ENCODE data around the gene EIF2B5.

Gene EIF2B5

DNA sequence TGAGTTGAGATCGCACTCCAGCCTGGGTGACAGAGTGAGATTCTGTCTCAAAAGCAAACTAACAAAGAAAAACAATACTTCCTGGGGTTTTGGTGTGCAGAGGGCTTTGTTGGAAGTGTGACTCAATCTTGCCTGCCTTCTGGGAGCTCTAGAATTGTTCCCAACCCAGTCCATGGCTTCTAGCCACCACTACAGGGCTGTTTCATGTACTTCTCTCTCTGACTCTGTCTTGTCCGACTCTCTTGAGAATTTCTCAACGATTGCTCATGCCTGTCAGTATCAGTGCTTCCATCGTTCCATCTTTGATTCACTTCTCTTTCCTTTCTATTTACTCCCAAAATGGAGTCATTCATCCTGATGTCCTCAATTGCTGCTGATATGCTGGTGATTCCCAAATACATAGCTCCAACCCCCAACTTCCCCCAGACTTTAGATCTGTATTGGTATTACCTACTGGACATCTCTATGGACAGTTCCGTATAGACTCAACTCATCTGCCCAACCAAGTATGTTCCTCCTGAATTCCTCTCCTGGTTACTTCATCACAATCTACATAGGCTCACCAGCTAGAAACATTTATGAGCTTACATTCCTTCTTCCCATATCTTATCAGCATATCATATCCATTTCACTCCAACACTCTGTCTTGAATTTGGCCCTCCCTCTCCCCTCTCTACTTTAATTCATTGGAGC is 37.7 kb downstream of the EIF2B5 start:
- H3K4me1 ChIP-seq = peaks cover 12% of the 10 kb centered on the region

DNA sequence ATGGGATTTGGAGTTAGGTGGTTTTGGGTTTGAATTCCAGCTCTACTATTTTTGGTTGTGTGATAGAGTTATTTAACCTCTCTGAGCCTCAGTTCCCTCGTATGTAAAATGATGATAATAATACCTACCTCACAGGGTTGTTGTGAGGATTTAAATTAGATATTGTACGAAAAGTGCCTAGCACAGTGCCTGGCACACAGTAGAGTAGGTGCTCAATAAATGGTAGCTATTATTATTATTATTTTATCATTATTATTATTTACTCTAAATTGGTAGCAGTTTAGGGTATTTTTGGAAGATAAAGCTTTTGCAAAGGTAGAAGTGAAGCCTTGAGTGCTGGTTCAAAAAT is 38.2 kb downstream of the EIF2B5 start:
- DNase-seq (ENCODE audit: low spot score in 2 of 2) = no peak
- in situ Hi-C loops (cut with MboI; ENCODE audit: low sequenced_read_pairs) = no loop called here
- H3K4me3 ChIP-seq = no peak overlapping the region
- H3K4me1 ChIP-seq = peaks cover 12% of the 10 kb centered on the region
- H3K9me3 ChIP-seq = no peaks in the 10 kb centered on the region
- no peaks in the 10 kb centered on the region for H3K27me3 ChIP-seq (ENCODE audit: low read depth)
- peaks cover 43% of the 10 kb centered on the region for H3K36me3 ChIP-seq (replicated peaks)

More for the DNA sequence above, 37.7 kb downstream of the EIF2B5 start:
- peaks cover 42% of the 10 kb centered on the region for H3K36me3 ChIP-seq (replicated peaks)
- in situ Hi-C loops (cut with MboI; ENCODE audit: low sequenced_read_pairs) = no loop called here
- H3K4me3 ChIP-seq = no peak overlapping the region
- H3K9me3 ChIP-seq = no peaks in the 10 kb centered on the region
- DNase-seq (ENCODE audit: low spot score in 2 of 2) = no peak
- H3K27me3 ChIP-seq (ENCODE audit: low read depth) = no peaks in the 10 kb centered on the region

DNA sequence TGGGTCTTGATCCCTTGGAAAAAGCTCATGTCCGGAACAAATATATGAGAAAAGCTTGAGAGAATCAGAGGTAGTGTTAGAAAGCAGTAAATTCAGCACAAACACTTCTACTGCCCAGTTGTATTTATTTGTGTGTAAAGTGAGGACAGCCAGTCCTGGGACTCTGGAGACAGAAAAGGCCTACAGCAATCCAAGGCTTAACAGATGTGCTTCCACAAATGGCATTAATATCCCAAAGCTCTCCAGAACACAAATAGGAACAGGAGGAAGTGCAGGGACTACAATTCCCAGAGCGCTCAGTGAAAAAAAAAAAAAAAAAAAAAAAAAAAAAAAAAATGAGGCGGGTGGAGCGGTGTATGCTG is 39.1 kb downstream of the EIF2B5 start:
- Histone ChIP-seq H3K9me3 (no peaks in the 10 kb centered on the region), H3K36me3 (replicated peaks) (peaks cover 45% of the 10 kb centered on the region), H3K4me1 (peaks cover 12% of the 10 kb centered on the region), H3K27me3 (ENCODE audit: low read depth) (no peaks in the 10 kb centered on the region), H3K4me3 (peak overlapping the region; percentile 12)
- no peak for DNase-seq (ENCODE audit: low spot score in 2 of 2)
- in situ Hi-C loops (cut with MboI; ENCODE audit: low sequenced_read_pairs) = no loop called here

DNA sequence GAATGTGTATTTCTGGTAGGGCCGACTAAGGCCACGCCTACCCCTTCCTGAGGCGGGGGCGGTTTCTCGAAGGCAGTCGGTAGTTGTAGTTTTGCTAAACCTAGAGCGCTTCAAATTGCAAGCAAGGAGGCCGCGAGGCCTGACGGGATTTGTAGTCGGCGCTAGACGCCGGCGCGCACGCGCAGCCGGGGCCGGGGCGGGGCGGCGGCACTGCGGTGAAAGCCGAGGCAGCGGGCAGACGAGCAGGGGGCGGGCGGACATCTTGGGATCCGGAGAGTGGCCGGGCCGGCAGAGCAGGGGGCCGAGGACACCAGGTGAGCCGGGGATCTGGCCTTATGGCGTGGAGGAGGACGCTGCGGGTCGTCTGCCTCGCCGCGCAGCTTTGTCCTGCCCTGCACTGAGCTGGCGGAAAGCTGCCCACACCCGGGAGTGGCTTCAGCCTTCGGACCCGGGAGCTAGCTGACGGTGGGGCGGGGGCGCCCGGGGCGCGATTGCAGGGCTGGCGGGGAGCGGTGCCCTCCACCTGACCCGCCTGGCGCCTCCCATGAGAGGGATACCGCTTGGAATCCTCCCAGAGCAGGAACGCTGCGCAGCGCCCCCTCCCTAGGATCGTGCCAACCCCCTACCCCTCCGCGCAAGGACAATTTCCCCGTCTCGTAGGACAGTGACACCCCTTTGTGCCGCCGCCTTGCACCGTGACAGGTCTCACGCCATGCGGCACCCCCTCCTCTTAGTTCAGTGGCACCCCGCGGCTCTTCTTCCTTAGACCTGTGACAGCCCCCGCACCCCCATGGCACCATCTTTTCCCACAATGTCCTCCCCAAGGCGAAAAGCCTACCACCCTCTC is 39.7 kb downstream of the EIF2B5 start, which contains the start of gene AP2M1:
Gene AP2M1 (plus strand): TSS at position 210 of the 847 bp plus-strand sequence. CDS start 2,139 bp downstream, outside the sequence.
- peak; percentile 97 to 99 for DNase-seq (ENCODE audit: low spot score in 2 of 2)
- in situ Hi-C loops (cut with MboI; ENCODE audit: low sequenced_read_pairs) = no loop called here
- H3K36me3 ChIP-seq (replicated peaks) = peaks cover 48% of the 10 kb centered on the region
- no peaks in the 10 kb centered on the region for H3K9me3 ChIP-seq
- peak within 1 kb of the TSS; percentile 93 for H3K4me3 ChIP-seq
- H3K27me3 ChIP-seq (ENCODE audit: low read depth) = no peaks in the 10 kb centered on the region
- peaks cover 12% of the 10 kb centered on the region for H3K4me1 ChIP-seq

DNA sequence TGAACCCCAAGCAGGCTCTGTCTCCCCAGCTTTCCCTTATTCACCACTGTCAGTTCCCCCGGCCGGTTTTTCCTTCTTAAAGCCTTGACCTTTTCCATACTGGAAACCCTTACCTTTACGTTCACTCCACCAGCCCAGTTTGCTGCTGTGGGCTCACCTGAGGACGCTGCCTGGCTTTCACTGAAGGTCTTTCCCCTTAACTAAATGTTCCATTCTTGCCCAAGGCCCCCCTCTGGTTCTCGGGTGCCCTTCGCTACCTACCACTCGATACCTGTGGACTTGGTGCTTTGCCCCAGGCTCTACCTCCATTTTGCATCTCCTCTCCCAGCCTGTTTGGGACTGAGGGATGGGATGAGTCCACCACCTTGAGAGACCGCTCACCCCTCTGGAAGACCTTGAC is 40.3 kb downstream of the EIF2B5 start:
- Histone ChIP-seq H3K4me3 (peak overlapping the region; percentile 93), H3K27me3 (ENCODE audit: low read depth) (no peaks in the 10 kb centered on the region), H3K36me3 (replicated peaks) (peaks cover 49% of the 10 kb centered on the region), H3K4me1 (peaks cover 12% of the 10 kb centered on the region), H3K9me3 (no peaks in the 10 kb centered on the region)
- in situ Hi-C loops (cut with MboI; ENCODE audit: low sequenced_read_pairs) = no loop called here
- no peak for DNase-seq (ENCODE audit: low spot score in 2 of 2)

DNA sequence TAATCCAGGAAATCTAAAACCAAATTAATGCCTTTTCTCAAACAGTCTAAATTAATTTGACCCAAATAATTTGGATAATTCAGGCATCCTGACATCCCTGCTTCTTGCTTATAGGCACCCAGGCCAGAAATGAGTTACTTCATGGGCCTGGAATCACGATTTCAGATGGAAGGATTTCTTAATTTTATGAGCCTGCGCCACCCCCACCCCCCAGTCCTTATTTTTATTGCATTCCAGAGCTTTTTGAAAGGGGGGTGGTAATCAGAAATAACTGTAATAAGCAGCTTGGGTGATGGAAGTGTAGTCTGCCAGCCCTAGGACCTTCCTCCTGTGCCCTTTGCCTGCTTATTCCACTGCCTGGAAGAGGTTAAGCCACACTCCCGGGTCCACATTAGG is 40.8 kb downstream of the EIF2B5 start:
- Histone ChIP-seq H3K4me1 (peaks cover 12% of the 10 kb centered on the region), H3K4me3 (peak overlapping the region; percentile 93), H3K9me3 (no peaks in the 10 kb centered on the region), H3K27me3 (ENCODE audit: low read depth) (no peaks in the 10 kb centered on the region), H3K36me3 (replicated peaks) (peaks cover 49% of the 10 kb centered on the region)
- DNase-seq (ENCODE audit: low spot score in 2 of 2) = no peak
- in situ Hi-C loops (cut with MboI; ENCODE audit: low sequenced_read_pairs) = no loop called here

DNA sequence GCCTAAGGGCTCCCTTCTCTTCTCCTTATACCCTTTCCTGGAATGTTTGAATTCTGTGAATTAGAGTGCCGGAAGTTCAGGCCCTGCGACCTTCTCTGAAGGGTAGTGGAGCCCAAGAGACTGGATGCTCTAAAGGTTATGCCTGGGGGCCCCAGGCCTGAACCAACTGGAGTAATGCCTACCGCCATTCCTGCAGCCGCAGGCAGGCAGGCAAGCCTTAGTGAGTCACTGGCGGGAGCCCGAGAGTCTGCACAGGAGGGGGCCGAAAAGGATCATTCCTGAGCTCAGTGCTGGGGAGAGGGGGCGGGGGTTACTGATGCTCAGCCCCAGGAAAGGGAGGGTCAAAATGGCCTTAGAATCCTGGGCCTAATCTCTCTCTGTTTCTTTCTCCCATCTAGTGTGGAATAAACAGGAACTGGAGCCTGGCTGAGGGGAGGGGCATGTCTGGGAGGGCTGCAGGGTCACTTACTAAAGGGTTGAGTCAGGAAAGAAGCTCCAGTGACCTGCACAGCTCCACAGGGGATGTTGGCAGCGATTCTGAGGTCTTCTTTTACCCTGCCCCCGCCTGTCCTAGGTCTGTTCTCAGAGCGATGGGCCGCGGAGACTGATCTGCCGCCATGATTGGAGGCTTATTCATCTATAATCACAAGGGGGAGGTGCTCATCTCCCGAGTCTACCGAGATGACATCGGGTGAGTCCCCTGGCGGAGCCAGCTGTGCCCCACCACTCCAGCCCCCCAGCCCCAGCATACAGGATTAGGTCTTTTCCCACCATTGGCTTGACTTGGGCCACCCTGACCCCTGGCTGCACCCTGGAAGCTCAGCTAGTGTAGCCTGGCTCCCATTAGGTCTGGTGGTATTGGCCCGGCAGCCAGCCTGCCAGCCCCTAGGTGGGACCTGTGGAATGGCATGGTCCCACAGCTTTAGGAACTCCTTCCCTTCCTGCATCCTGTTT is 41.5 kb downstream of the EIF2B5 start:
- H3K4me3 ChIP-seq = peak overlapping the region; percentile 93
- H3K9me3 ChIP-seq = no peaks in the 10 kb centered on the region
- in situ Hi-C loops (cut with MboI; ENCODE audit: low sequenced_read_pairs) = no loop called here
- peaks cover 12% of the 10 kb centered on the region for H3K4me1 ChIP-seq
- peaks cover 51% of the 10 kb centered on the region for H3K36me3 ChIP-seq (replicated peaks)
- no peaks in the 10 kb centered on the region for H3K27me3 ChIP-seq (ENCODE audit: low read depth)
- peak; percentile 55 to 88 for DNase-seq (ENCODE audit: low spot score in 2 of 2)

DNA sequence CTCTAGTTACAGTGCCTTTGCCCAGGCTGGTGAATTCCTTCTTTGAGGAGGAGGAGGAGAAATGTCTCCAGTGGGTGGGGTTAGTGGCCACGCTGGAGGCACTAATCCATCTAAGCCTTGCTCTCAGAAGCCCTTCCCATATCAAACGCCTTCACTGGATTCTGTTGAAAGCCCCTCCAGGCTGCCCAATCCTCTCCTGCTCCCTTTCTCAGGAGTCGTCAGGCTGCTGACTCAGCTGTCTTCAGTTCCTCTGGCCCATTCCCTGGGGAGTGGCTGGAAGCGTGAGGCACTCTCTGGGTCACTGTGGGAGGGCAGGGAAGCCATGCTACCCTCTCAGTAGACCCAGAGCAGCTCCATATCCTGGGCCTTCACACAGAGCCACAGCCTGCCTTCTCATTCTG is 42.2 kb downstream of the EIF2B5 start:
- Histone ChIP-seq H3K36me3 (replicated peaks) (peaks cover 55% of the 10 kb centered on the region), H3K4me1 (peaks cover 12% of the 10 kb centered on the region), H3K9me3 (no peaks in the 10 kb centered on the region), H3K4me3 (no peak overlapping the region), H3K27me3 (ENCODE audit: low read depth) (no peaks in the 10 kb centered on the region)
- in situ Hi-C loops (cut with MboI; ENCODE audit: low sequenced_read_pairs) = no loop called here
- peak in 1 of 2 experiments; percentile 24 for DNase-seq (ENCODE audit: low spot score in 2 of 2)

DNA sequence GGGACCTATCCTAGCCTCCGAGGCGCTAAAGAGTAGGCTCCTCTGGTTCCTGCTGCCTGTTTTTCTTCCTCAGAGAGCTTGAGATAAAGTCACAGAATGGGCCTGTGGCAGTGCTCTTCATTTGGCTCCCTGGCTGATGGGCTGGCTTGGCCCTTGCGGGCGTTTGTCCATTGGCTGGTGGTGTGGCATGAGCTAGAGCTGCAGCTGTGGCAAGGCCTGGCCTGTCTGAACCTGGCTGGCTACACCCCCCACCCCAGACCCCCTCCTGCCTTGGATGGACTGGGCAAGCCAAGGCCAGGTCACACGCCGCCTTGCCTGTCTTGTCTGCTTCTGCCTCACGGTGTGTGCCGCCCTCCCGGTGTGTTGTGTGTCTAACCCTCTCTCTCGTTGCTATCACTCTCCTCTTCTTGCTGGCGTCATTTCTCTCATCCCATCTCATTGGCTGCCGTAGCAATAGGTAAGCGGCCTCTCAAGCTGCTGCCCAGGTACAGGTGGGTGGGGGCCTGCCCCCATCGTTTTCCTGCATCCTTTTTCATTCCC is 42.7 kb downstream of the EIF2B5 start:
- H3K4me3 ChIP-seq = no peak overlapping the region
- H3K9me3 ChIP-seq = no peaks in the 10 kb centered on the region
- no peaks in the 10 kb centered on the region for H3K27me3 ChIP-seq (ENCODE audit: low read depth)
- DNase-seq (ENCODE audit: low spot score in 2 of 2) = no peak
- peaks cover 60% of the 10 kb centered on the region for H3K36me3 ChIP-seq (replicated peaks)
- peaks cover 12% of the 10 kb centered on the region for H3K4me1 ChIP-seq
- in situ Hi-C loops (cut with MboI; ENCODE audit: low sequenced_read_pairs) = no loop called here

DNA sequence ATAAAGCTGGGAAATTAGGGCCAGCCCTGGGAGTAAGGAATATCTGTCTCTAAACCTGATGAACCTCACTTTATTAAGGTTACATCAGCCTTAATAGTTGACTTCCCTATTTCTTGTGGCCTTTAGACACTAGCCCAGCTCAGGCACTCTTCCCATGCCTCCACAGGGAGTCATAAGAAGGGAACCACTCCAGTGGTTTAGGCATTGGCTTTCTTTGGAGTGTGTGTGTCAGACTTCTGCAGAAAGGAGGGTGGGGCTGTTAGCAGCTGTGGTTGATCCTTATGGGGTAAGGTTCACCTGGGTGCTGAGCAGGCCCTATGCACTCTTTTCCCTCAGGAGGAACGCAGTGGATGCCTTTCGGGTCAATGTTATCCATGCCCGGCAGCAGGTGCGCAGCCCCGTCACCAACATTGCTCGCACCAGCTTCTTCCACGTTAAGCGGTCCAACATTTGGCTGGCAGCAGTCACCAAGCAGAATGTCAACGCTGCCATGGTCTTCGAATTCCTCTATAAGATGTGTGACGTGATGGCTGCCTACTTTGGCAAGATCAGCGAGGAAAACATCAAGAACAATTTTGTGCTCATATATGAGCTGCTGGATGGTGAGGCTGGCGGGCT is 43.5 kb downstream of the EIF2B5 start:
- H3K36me3 ChIP-seq (replicated peaks) = peaks cover 68% of the 10 kb centered on the region
- in situ Hi-C loops (cut with MboI; ENCODE audit: low sequenced_read_pairs) = no loop called here
- DNase-seq (ENCODE audit: low spot score in 2 of 2) = no peak
- H3K9me3 ChIP-seq = no peaks in the 10 kb centered on the region
- no peaks in the 10 kb centered on the region for H3K27me3 ChIP-seq (ENCODE audit: low read depth)
- peaks cover 12% of the 10 kb centered on the region for H3K4me1 ChIP-seq
- H3K4me3 ChIP-seq = no peak overlapping the region

DNA sequence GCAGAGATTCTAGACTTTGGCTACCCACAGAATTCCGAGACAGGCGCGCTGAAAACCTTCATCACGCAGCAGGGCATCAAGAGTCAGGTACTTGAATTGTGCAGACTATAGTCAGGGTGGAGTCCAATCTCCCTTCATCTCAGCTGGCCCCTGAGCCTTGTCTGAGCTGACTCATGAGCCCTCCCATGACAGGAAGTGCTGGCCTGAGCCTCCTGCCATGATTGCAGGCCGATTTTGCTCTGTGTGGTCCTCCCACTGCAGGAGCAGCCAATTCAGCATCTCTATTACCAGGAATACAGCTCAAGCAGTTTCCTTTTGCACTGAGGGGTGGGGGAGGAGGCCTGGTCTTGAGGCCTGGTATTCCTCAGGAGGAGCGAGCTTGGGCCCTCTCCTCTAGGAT is 45.0 kb downstream of the EIF2B5 start:
- peaks cover 8% of the 10 kb centered on the region for H3K4me1 ChIP-seq
- in situ Hi-C loops (cut with MboI; ENCODE audit: low sequenced_read_pairs) = no loop called here
- H3K36me3 ChIP-seq (replicated peaks) = peaks cover 77% of the 10 kb centered on the region
- H3K27me3 ChIP-seq (ENCODE audit: low read depth) = no peaks in the 10 kb centered on the region
- no peak for DNase-seq (ENCODE audit: low spot score in 2 of 2)
- no peak overlapping the region for H3K4me3 ChIP-seq
- no peaks in the 10 kb centered on the region for H3K9me3 ChIP-seq

DNA sequence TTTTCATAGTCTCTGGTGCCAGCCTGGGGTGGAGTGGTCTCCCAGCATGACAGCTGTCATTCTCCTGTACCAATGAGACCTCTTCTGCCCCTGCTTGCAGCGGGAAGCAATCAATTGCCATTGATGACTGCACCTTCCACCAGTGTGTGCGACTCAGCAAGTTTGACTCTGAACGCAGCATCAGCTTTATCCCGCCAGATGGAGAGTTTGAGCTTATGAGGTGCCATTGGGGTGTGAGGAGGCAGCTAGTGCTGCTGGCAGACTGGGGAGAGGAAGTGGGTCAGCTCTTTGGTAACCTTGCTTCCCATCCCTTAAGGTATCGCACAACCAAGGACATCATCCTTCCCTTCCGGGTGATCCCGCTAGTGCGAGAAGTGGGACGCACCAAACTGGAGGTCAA is 46.4 kb downstream of the EIF2B5 start:
- Histone ChIP-seq H3K36me3 (replicated peaks) (peaks cover 79% of the 10 kb centered on the region), H3K4me3 (no peak overlapping the region), H3K27me3 (ENCODE audit: low read depth) (no peaks in the 10 kb centered on the region), H3K9me3 (no peaks in the 10 kb centered on the region), H3K4me1 (peaks cover 11% of the 10 kb centered on the region)
- no peak for DNase-seq (ENCODE audit: low spot score in 2 of 2)
- in situ Hi-C loops (cut with MboI; ENCODE audit: low sequenced_read_pairs) = no loop called here

DNA sequence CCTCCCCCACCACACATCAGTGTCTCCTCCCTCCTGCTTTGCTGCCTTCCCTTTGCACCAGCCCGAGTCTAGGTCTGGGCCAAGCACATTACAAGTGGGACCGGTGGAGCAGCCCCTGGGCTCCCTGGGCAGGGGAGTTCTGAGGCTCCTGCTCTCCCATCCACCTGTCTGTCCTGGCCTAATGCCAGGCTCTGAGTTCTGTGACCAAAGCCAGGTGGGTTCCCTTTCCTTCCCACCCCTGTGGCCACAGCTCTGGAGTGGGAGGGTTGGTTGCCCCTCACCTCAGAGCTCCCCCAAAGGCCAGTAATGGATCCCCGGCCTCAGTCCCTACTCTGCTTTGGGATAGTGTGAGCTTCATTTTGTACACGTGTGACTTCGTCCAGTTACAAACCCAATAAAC is 48.5 kb downstream of the EIF2B5 start:
- H3K36me3 ChIP-seq (replicated peaks) = peaks cover 70% of the 10 kb centered on the region
- H3K4me1 ChIP-seq = peaks cover 11% of the 10 kb centered on the region
- no peak overlapping the region for H3K4me3 ChIP-seq
- H3K27me3 ChIP-seq (ENCODE audit: low read depth) = no peaks in the 10 kb centered on the region
- in situ Hi-C loops (cut with MboI; ENCODE audit: low sequenced_read_pairs) = no loop called here
- no peak for DNase-seq (ENCODE audit: low spot score in 2 of 2)
- H3K9me3 ChIP-seq = no peaks in the 10 kb centered on the region

Measured in HAP-1 (cell line).